Uterus (tissue), 4 donors: ENCODE measurements around the gene LGALS4. TPM values are rescaled to one million over a fixed set of nuclear protein-coding genes. Genes with fewer than 3 reads are reported as not detected.
A peak's percentile ranks its signal among the peaks of the same experiment; 100 is the strongest.

ENCODE experiments used
- DNase-seq, 2 donors: peaks; one replicate each; pipeline ENCODE4 v3.0.0-alpha.2; 2019 to 2020
- H3K27ac ChIP-seq, 2 donors: fragments of 200-600 bp; sonication (generic); 1 replicate in 1 of 2; 2 replicates in 1 of 2; pipeline ENCODE4 v1.5.1; 2016 to 2018
- H3K27me3 ChIP-seq, 2 donors: fragments of 200-600 bp; sonication (generic); one replicate each; pipeline ENCODE4 v1.5.1; 2018 to 2019; ENCODE audit warnings: control low read depth in 1 of 2
- H3K36me3 ChIP-seq, 2 donors: fragments of 200-600 bp; sonication (generic); one replicate each; pipeline ENCODE4 v1.5.1; 2019; ENCODE audit warnings: control low read depth in 1 of 2
- H3K4me1 ChIP-seq, 2 donors: fragments of 200-600 bp; sonication (generic); one replicate each; pipeline ENCODE4 v1.5.1; 2018 to 2019; ENCODE audit warnings: control low read depth in 1 of 2
- H3K4me3 ChIP-seq, 2 donors: fragments of 200-600 bp; sonication (generic); 1 replicate in 1 of 2; 2 replicates in 1 of 2; pipeline ENCODE4 v1.5.1; 2018 to 2019; ENCODE audit warnings: mild to moderate bottlenecking in 1 of 2
- H3K9me3 ChIP-seq, 2 donors: fragments of 200-600 bp; sonication (generic); one replicate each; pipeline ENCODE4 v1.5.1; 2019; ENCODE audit warnings: control low read depth in 1 of 2
- POLR2A ChIP-seq, 2 donors: fragments of 450-650 bp; IDR thresholded peaks; one replicate each; pipeline ENCODE4 v1.6.1; 2016; ENCODE audit warnings: antibody characterized with exemption in 2 of 2, mild to moderate bottlenecking in 1 of 2, moderate library complexity in 1 of 2
- intact Hi-C: fragments of 100-400 bp; cut with DNase I; formaldehyde crosslinking; loops from one replicate; pipeline ENCODE4 v1.15.1; 2023; ENCODE audit warnings: low total_unique reads
- total RNA-seq, 4 donors: library from RNA; depleted of rRNA in 3 of 4; stranded (reverse); fragments of >200 nt in 3 of 4; gene quantifications; one replicate each; pipeline versions ENCODE4 v1.1.0 to v1.2.4, GENCODE V29; 2014 to 2023
- TF ChIP-seq, protein P1 (sequence below), 4 experiments: fragments of 200-600 bp in 2 of 4; fragments of 450-650 bp in 2 of 4; sonication (generic) in 2 of 4; IDR thresholded peaks; one replicate each; pipeline ENCODE4 v1.5.1; 2016 to 2019; ENCODE audit warnings: antibody characterized with exemption in 4 of 4, mild to moderate bottlenecking in 2 of 4, moderate library complexity in 1 of 4
- donor health status: DM: yes; HTN: yes; CAD: no.

The LGALS4 gene
- total RNA-seq, 4 donors from 2014 or later: 0.51 to 4.7 (median 3.6) TPM; not detected in 1

DNA sequence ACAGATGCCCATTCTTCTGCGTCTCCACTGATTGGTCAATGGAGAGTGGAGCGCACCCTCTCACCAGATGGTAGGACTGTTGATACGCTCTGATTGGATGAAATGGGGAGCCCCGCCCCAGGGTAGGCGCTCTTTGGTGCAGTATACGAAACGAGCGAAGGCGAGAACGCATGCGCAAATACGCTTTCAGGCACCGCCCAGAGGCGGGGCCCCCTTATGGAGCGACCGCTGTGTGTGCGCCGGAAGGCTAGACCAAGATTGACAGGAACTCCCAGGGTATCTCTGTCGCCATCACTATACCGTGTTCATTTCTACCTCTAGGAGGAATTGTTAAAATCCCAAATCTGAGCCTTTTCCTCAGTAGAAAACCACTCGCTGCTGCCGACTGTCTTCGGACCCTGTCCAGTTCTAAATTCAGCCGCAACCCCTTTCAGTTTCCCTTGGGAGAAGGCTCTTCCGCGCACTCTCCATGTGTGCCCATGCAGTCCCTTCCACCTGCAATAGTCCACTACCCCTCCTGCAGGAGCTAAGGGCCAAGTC is 37.8 kb upstream of the LGALS4 start:
- peak in 1 of 2 donors; percentile 99 for DNase-seq
- intact Hi-C loops: no loop called here
- no peaks in the 10 kb centered on the region for H3K36me3 ChIP-seq
- no peaks in the 10 kb centered on the region for H3K9me3 ChIP-seq
- peaks cover 9 to 24% of the 10 kb centered on the region in 2 donors for H3K4me1 ChIP-seq
- H3K27ac ChIP-seq: peak overlapping the region; percentile 98 to 99
- peak; percentile 88 to 97 for TF ChIP-seq POLR2A (IDR thresholded peaks at IDR 0.05)
- TF ChIP-seq, protein P1, sequence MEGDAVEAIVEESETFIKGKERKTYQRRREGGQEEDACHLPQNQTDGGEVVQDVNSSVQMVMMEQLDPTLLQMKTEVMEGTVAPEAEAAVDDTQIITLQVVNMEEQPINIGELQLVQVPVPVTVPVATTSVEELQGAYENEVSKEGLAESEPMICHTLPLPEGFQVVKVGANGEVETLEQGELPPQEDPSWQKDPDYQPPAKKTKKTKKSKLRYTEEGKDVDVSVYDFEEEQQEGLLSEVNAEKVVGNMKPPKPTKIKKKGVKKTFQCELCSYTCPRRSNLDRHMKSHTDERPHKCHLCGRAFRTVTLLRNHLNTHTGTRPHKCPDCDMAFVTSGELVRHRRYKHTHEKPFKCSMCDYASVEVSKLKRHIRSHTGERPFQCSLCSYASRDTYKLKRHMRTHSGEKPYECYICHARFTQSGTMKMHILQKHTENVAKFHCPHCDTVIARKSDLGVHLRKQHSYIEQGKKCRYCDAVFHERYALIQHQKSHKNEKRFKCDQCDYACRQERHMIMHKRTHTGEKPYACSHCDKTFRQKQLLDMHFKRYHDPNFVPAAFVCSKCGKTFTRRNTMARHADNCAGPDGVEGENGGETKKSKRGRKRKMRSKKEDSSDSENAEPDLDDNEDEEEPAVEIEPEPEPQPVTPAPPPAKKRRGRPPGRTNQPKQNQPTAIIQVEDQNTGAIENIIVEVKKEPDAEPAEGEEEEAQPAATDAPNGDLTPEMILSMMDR (IDR thresholded peaks at IDR 0.05): peak in 3 of 4 experiments; percentile 17 to 61 (median 28)
- H3K27me3 ChIP-seq: no peaks in the 10 kb centered on the region
- peak overlapping the region; percentile 78 to 79 for H3K4me3 ChIP-seq

- peak within 1 kb of the TSS; percentile 79 to 90 for H3K4me3 ChIP-seq
- intact Hi-C loops: no loop called here
- H3K9me3 ChIP-seq: no peaks in the 10 kb centered on the region
- peaks cover 9 to 24% of the 10 kb centered on the region in 2 donors for H3K4me1 ChIP-seq
- no peaks in the 10 kb centered on the region for H3K36me3 ChIP-seq
- peak; percentile 99 to 100 for DNase-seq
- no peaks in the 10 kb centered on the region for H3K27me3 ChIP-seq
- H3K27ac ChIP-seq: peak within 1 kb of the TSS; percentile 100
- TF ChIP-seq POLR2A (IDR thresholded peaks at IDR 0.05): peak; percentile 94 to 99
- TF ChIP-seq, protein P1 (IDR thresholded peaks at IDR 0.05): peak in 3 of 4 experiments; percentile 28 to 50 (median 49)
Observed at GRCh38 chr19:38849860-38850435, 37.2 kb upstream of the LGALS4 start, which contains the start of gene HNRNPL. TSS of gene HNRNPL (minus strand) at chr19:38849986. CDS start at chr19:38849966, 20 bp downstream.

DNA sequence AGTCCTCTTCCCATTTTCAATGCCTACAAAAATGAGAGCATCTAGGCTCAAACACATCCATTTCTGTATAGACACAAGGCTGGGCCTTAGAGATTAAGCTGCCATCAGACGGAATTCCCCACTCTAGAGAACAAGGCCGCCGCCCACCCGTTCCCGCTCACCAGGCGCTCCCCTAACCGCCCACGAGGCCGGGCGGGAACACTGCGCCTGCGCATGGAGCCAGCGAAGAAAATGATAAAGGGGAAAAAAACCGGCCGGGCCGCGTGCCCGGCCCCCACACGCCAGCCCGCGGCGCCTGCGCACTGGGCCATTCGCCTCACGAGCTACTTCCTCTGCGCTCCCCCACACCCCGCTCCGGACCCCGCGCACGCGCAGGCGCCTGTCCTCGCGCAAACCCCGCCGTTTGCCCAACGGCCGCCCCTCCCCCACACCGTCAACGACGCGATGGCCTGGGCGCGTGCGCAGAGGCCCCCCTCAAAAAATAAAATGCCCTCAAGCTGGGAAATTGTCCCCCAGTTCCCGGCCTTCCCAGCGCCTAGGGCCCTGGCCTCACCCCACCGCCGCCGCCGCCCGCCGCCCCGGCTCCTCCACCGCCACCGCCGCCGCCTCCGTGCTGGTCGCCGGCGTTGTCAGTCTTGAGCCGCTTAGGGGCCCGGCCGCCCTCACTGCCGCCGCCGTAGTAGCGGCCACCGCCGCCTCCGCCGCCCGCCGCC is 36.6 kb upstream of the LGALS4 start:
- Histone ChIP-seq H3K9me3 (no peaks in the 10 kb centered on the region), H3K27me3 (no peaks in the 10 kb centered on the region), H3K36me3 (no peaks in the 10 kb centered on the region), H3K27ac (peak overlapping the region; percentile 100), H3K4me1 (peaks cover 9 to 24% of the 10 kb centered on the region in 2 donors), H3K4me3 (peak overlapping the region; percentile 59 to 90)
- TF ChIP-seq, protein P1 (IDR thresholded peaks at IDR 0.05): peak in 2 of 4 experiments; percentile 28 to 39
- TF ChIP-seq POLR2A (IDR thresholded peaks at IDR 0.05): peak in 1 of 2 donors; percentile 40
- intact Hi-C loops: no loop called here
- DNase-seq: peak; percentile 96 to 98

GRCh38 chr19:38848299-38849146 is 35.8 kb upstream of the LGALS4 start:
- no peak for DNase-seq
- peaks cover 9 to 24% of the 10 kb centered on the region in 2 donors for H3K4me1 ChIP-seq

More at GRCh38 chr19:38848299-38849146, 35.8 kb upstream of the LGALS4 start:
- intact Hi-C loops: no loop called here
- no peak for TF ChIP-seq POLR2A (IDR thresholded peaks at IDR 0.05)
- TF ChIP-seq, protein P1 (IDR thresholded peaks at IDR 0.05): no peak
- H3K9me3 ChIP-seq: no peaks in the 10 kb centered on the region
- H3K4me3 ChIP-seq: peak overlapping the region; percentile 59 to 90
- H3K27ac ChIP-seq: peak overlapping the region; percentile 100
- no peaks in the 10 kb centered on the region for H3K27me3 ChIP-seq
- H3K36me3 ChIP-seq: no peaks in the 10 kb centered on the region
